BE2C (cell line): ENCODE results near the gene CDH4.

Experiments used
- DNase-seq: peaks from one replicate; pipeline ENCODE4 v3.0.0-alpha.2; 2020
- H3K27me3 ChIP-seq: fragments of 250-450 bp; sonication (Bioruptor Pico); 2 replicates; pipeline ENCODE4 v1.5.1; 2020; ENCODE audit warnings: mild to moderate bottlenecking
- H3K36me3 ChIP-seq: fragments of 250-450 bp; sonication (Bioruptor Pico); 2 replicates; pipeline ENCODE4 v1.5.1; 2020; ENCODE audit warnings: mild to moderate bottlenecking
- H3K4me1 ChIP-seq: fragments of 250-450 bp; sonication (Bioruptor Pico); 2 replicates; pipeline ENCODE4 v1.5.1; 2020
- H3K4me3 ChIP-seq: 2 replicates; pipeline ENCODE4 v1.5.1; 2011; ENCODE audit warnings: low read depth, low read length
- H3K9me3 ChIP-seq: fragments of 250-450 bp; sonication (Bioruptor Pico); 2 replicates; pipeline ENCODE4 v1.5.1; 2020
- TF ChIP-seq, protein P1 (sequence below): IDR thresholded peaks from 2 replicates; pipeline ENCODE4 v1.5.1; 2012; ENCODE audit warnings: mild to moderate bottlenecking, low read depth, low read length

Gene CDH4

DNA sequence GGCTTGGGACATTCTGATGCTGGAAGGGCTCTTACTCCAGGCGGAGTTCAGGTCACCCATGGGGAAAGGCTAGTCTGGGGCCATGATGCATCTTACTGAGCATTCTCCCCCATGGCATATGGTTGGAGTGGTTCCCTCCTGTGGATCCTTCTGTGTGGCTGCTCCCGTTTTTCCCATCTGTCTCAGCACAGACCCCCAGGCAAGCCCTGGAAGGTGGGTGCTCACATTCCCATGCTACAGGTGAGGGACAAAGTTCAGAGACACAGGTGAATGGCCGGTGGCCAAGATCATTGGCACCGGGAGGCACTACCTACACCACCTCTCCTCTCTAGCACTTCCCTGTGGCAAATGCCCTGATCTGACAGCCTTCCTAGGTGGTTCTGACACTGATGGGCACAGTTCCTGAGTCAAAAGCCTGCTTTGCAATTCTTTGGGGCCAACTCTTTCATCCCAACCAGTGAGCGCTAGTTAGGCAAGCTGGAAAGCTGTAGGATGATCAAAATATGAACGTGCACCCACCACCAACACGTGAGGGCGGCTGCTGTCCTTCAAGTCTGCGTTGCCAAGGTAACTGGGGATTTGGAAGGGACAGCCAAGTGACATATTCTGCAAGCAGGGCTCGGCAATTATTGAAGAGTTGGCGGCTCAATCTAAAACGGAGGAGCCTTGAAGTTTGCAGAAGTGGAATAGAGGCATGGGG is 124.6 kb downstream of the CDH4 start:
- H3K4me3 ChIP-seq: no peak overlapping the region
- no peaks in the 10 kb centered on the region for H3K36me3 ChIP-seq
- no peaks in the 10 kb centered on the region for H3K27me3 ChIP-seq
- no peaks in the 10 kb centered on the region for H3K4me1 ChIP-seq
- DNase-seq: no peak
- H3K9me3 ChIP-seq: peaks cover 3% of the 10 kb centered on the region
- TF ChIP-seq, protein P1, sequence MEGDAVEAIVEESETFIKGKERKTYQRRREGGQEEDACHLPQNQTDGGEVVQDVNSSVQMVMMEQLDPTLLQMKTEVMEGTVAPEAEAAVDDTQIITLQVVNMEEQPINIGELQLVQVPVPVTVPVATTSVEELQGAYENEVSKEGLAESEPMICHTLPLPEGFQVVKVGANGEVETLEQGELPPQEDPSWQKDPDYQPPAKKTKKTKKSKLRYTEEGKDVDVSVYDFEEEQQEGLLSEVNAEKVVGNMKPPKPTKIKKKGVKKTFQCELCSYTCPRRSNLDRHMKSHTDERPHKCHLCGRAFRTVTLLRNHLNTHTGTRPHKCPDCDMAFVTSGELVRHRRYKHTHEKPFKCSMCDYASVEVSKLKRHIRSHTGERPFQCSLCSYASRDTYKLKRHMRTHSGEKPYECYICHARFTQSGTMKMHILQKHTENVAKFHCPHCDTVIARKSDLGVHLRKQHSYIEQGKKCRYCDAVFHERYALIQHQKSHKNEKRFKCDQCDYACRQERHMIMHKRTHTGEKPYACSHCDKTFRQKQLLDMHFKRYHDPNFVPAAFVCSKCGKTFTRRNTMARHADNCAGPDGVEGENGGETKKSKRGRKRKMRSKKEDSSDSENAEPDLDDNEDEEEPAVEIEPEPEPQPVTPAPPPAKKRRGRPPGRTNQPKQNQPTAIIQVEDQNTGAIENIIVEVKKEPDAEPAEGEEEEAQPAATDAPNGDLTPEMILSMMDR: no peak

DNA sequence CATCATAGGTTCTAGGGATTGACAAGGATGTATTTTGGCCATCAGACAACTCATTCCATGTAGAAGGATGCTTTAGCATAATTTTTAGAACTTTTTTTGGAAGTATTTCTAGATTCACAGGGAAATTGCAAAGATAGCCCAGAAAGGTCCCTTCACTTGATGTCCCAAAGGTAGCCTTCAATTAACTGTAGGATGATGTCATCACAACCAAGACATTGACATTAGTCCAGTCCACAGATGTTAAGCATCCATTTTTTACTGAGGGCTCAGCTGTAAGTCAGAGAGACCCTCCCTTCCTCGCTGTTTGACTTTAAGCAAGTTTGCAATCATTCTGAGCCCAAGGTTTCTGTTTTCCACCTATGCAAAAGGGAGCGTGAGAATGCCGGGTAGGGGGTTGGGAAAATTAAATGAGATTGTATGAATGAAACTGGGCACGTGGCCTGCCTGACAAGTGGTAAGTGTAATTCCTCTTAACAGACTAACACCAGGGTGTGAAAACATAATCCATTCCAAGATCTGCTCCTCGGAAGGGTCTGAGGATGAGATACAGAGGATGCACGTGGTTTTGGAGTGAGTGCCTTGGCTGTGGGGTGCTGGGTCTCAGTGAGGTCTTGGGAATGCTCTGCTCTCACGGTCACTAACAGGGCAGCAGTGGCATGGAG is 126.8 kb downstream of the CDH4 start:
- H3K9me3 ChIP-seq: peaks cover 3% of the 10 kb centered on the region
- DNase-seq: no peak
- H3K4me1 ChIP-seq: no peaks in the 10 kb centered on the region
- H3K36me3 ChIP-seq: no peaks in the 10 kb centered on the region
- H3K27me3 ChIP-seq: no peaks in the 10 kb centered on the region
- no peak overlapping the region for H3K4me3 ChIP-seq
- TF ChIP-seq, protein P1: no peak

DNA sequence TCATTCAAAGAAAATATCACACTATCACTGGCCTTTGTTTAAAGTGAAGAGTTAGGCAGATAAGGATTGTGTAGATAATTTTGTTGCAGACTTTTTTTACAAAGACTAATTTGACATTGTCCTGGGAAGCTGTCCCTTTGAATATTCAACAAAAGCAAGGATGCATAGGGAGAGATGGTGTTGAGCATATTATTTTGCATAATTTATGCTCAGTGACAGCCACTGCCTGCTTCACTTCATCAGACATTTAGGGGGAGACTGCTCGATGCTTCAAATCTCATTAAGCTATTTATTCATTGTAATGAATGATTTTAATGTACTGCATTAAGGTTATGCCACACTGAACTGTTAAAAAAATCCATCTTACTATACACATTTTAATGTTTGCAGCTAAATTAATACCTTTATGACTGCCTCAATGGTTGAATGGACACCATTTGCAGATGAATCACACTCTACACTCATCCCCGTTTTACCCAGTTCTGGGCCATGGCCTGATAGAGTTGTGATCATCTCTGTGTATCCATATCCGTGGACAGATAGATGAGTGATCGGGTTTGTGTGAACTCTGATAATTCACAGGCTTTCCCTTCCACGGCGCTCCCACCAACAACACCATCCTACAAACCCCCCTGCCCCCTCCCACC is 128.0 kb downstream of the CDH4 start:
- H3K4me3 ChIP-seq: no peak overlapping the region
- TF ChIP-seq, protein P1: no peak
- no peaks in the 10 kb centered on the region for H3K4me1 ChIP-seq
- H3K36me3 ChIP-seq: no peaks in the 10 kb centered on the region
- DNase-seq: no peak
- no peaks in the 10 kb centered on the region for H3K27me3 ChIP-seq
- peaks cover 3% of the 10 kb centered on the region for H3K9me3 ChIP-seq

DNA sequence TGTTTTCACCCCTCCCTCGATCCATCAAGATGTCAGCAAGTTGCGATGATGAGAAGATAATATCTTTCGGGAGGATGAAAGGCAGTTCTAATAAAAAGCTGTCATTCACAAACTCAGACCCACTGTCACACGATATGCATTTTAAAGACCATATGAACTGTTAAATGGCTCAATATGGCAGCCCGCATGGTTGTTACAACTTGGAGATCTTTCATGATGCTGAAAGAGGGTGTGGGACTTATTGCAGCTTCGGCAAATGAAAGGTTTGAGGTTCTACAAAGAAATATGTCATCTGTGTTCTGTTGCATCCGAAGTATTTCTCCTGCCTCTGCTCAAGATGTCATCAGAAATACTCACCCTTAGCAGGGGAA is 128.5 kb downstream of the CDH4 start:
- Histone ChIP-seq H3K36me3 (no peaks in the 10 kb centered on the region), H3K9me3 (peaks cover 3% of the 10 kb centered on the region; the same call in 1 of the 2 replicates), H3K4me1 (no peaks in the 10 kb centered on the region), H3K4me3 (no peak overlapping the region), H3K27me3 (no peaks in the 10 kb centered on the region)
- no peak for DNase-seq
- TF ChIP-seq, protein P1: no peak

DNA sequence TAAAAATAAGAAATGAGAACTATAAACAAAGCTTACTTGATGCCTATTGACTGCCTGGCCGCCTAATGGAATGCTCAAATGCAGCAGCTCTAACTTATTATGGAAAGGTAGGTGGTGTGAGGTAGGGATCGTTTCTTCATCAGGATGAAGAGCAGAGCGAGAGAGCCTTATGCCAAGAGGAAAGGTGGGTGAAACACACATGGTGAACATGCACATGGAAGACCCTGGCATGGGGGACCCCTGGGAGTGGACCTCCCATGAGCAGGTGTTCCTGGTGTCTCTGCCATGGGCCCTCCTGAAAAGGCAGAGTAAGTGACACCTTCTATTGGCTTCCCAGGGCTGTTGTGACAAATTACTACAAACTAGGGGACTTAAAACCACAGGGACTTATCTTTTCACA is 130.1 kb downstream of the CDH4 start:
- Histone ChIP-seq H3K4me1 (no peaks in the 10 kb centered on the region), H3K27me3 (no peaks in the 10 kb centered on the region), H3K4me3 (no peak overlapping the region), H3K36me3 (no peaks in the 10 kb centered on the region), H3K9me3 (no peaks in the 10 kb centered on the region)
- no peak for DNase-seq
- TF ChIP-seq, protein P1: no peak

DNA sequence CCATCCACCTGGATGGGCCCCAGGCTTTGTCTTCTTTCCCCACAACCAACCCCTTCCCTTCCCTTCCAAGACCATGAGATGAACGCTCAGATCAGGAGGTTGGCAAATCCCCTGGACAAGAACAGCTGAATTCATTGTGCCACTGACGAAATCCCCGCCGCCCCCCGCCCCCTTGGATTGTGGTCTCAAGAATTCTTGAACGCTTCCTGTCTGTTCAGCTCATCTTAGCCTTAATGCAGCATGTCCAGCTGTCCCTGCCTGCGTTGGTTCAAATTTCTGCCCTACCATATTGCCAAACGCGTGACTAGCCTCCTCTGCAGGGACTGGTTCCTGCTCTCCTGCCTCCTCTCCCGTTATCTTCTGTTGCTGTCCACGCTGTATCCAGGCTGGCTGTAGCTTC is 133.2 kb downstream of the CDH4 start:
- Histone ChIP-seq H3K4me3 (no peak overlapping the region), H3K9me3 (no peaks in the 10 kb centered on the region), H3K36me3 (no peaks in the 10 kb centered on the region), H3K4me1 (no peaks in the 10 kb centered on the region), H3K27me3 (no peaks in the 10 kb centered on the region)
- TF ChIP-seq, protein P1: no peak
- no peak for DNase-seq
